WERI-Rb-1 (cell line): ENCODE results near the gene ATP8B1.

Source experiments
- DNase-seq: peaks from one replicate; pipeline ENCODE4 v3.0.0-alpha.2; 2020
- H3K27ac ChIP-seq: fragments of 250-450 bp; sonication (Bioruptor Pico); 2 replicates; pipeline ENCODE4 v1.5.1; 2020; ENCODE audit warnings: mild to moderate bottlenecking, moderate library complexity
- H3K27me3 ChIP-seq: fragments of 250-450 bp; sonication (Bioruptor Pico); 2 replicates; pipeline ENCODE4 v1.5.1; 2021; ENCODE audit warnings: mild to moderate bottlenecking, low read depth, moderate library complexity; ENCODE audit not compliant: insufficient read depth, severe bottlenecking
- H3K36me3 ChIP-seq: fragments of 250-450 bp; sonication (Bioruptor Pico); 2 replicates; pipeline ENCODE4 v1.5.1; 2020; ENCODE audit warnings: mild to moderate bottlenecking, moderate library complexity
- H3K4me3 ChIP-seq: 2 replicates; pipeline ENCODE4 v1.5.1; 2011; ENCODE audit warnings: low read depth, mild to moderate bottlenecking, control low read depth, low read length
- H3K9me3 ChIP-seq: fragments of 250-450 bp; sonication (Bioruptor Pico); 2 replicates; pipeline ENCODE4 v1.5.1; 2021; ENCODE audit warnings: mild to moderate bottlenecking, moderate library complexity; ENCODE audit not compliant: severe bottlenecking
- CTCF ChIP-seq: IDR thresholded peaks from 2 replicates; pipeline ENCODE4 v1.5.1; 2011; ENCODE audit warnings: low read depth, mild to moderate bottlenecking, control low read depth, inconsistent platforms, low read length

Gene ATP8B1

GRCh38 chr18:57767259-57768050, 35.7 kb downstream of the ATP8B1 start:
- no peaks in the 10 kb centered on the region for H3K9me3 ChIP-seq
- no peak overlapping the region for H3K4me3 ChIP-seq
- no peak for TF ChIP-seq CTCF
- H3K36me3 ChIP-seq, result no peaks in the 10 kb centered on the region
- no peak overlapping the region for H3K27ac ChIP-seq
- DNase-seq, result no peak
- no peaks in the 10 kb centered on the region for H3K27me3 ChIP-seq

- no peak for TF ChIP-seq CTCF
- Histone ChIP-seq H3K36me3 (no peaks in the 10 kb centered on the region), H3K27ac (no peak overlapping the region), H3K9me3 (peaks cover under 1% of the 10 kb centered on the region), H3K27me3 (no peaks in the 10 kb centered on the region), H3K4me3 (no peak overlapping the region)
- no peak for DNase-seq
These were observed 38.1 kb downstream of the ATP8B1 start for GRCh38 chr18:57764995-57765394.

- Histone ChIP-seq H3K36me3 (no peaks in the 10 kb centered on the region), H3K27me3 (no peaks in the 10 kb centered on the region), H3K27ac (no peak overlapping the region), H3K4me3 (no peak overlapping the region), H3K9me3 (peaks cover 3% of the 10 kb centered on the region)
- DNase-seq, result no peak
- TF ChIP-seq CTCF, result no peak
These were observed 39.0 kb downstream of the ATP8B1 start for GRCh38 chr18:57764087-57764486.

GRCh38 chr18:57762686-57763085, 40.4 kb downstream of the ATP8B1 start:
- Histone ChIP-seq H3K9me3 (peaks cover 5% of the 10 kb centered on the region), H3K27me3 (no peaks in the 10 kb centered on the region), H3K27ac (no peak overlapping the region), H3K4me3 (no peak overlapping the region), H3K36me3 (no peaks in the 10 kb centered on the region)
- no peak for DNase-seq
- no peak for TF ChIP-seq CTCF

GRCh38 chr18:57759650-57760049, 43.5 kb downstream of the ATP8B1 start:
- TF ChIP-seq CTCF, result no peak
- no peaks in the 10 kb centered on the region for H3K27me3 ChIP-seq
- peaks cover 8% of the 10 kb centered on the region for H3K9me3 ChIP-seq
- H3K27ac ChIP-seq, result no peak overlapping the region
- no peak for DNase-seq
- no peak overlapping the region for H3K4me3 ChIP-seq
- no peaks in the 10 kb centered on the region for H3K36me3 ChIP-seq
